Suprapubic skin (tissue), 4 donors: ENCODE results near the gene TAOK2.

Source experiments
- POLR2A ChIP-seq, 2 donors: fragments of 450-650 bp; IDR thresholded peaks; one replicate each; pipeline ENCODE4 v1.6.1; 2017; ENCODE audit warnings: antibody characterized with exemption in 2 of 2, mild to moderate bottlenecking in 2 of 2, moderate library complexity in 2 of 2
- POLR2AphosphoS5 ChIP-seq, 3 donors: sonication (generic); formaldehyde crosslinking; IDR thresholded peaks; one replicate each; pipeline ENCODE4 v1.6.1; 2017; ENCODE audit warnings: antibody characterized with exemption in 3 of 3
- TF ChIP-seq, protein P1 (sequence below), 2 donors: fragments of 200-600 bp in 1 of 2; fragments of 450-650 bp in 1 of 2; sonication (generic) in 1 of 2; IDR thresholded peaks; one replicate each; pipeline ENCODE4 v1.5.1; 2016 to 2019; ENCODE audit warnings: antibody characterized with exemption in 2 of 2, mild to moderate bottlenecking in 1 of 2, moderate library complexity in 1 of 2

DNA sequence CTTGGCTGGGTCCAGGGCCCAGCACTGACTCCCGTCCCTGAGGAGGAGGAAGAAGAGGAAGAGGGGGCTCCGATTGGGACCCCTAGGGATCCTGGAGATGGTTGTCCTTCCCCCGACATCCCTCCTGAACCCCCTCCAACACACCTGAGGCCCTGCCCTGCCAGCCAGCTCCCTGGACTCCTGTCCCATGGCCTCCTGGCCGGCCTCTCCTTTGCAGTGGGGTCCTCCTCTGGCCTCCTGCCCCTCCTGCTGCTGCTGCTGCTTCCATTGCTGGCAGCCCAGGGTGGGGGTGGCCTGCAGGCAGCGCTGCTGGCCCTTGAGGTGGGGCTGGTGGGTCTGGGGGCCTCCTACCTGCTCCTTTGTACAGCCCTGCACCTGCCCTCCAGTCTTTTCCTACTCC lies 13.3 kb downstream of the TAOK2 start:
- no peak for TF ChIP-seq POLR2A (IDR thresholded peaks at IDR 0.05)
- TF ChIP-seq POLR2AphosphoS5 (IDR thresholded peaks at IDR 0.05): no peak
- TF ChIP-seq, protein P1, sequence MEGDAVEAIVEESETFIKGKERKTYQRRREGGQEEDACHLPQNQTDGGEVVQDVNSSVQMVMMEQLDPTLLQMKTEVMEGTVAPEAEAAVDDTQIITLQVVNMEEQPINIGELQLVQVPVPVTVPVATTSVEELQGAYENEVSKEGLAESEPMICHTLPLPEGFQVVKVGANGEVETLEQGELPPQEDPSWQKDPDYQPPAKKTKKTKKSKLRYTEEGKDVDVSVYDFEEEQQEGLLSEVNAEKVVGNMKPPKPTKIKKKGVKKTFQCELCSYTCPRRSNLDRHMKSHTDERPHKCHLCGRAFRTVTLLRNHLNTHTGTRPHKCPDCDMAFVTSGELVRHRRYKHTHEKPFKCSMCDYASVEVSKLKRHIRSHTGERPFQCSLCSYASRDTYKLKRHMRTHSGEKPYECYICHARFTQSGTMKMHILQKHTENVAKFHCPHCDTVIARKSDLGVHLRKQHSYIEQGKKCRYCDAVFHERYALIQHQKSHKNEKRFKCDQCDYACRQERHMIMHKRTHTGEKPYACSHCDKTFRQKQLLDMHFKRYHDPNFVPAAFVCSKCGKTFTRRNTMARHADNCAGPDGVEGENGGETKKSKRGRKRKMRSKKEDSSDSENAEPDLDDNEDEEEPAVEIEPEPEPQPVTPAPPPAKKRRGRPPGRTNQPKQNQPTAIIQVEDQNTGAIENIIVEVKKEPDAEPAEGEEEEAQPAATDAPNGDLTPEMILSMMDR (IDR thresholded peaks at IDR 0.05): no peak
